ACC112 (cell line): Measurements from ENCODE around the gene DNAAF3.

Experiments
- H2AFZ ChIP-seq: fragments of 200-600 bp; sonication (generic); one replicate; pipeline ENCODE4 v1.6.0; 2017; ENCODE audit warnings: antibody characterized with exemption, low read length; ENCODE audit not compliant: unreplicated experiment
- H3K27ac ChIP-seq: fragments of 200-600 bp; sonication (generic); 2 replicates; pipeline ENCODE4 v1.5.1; 2014; ENCODE audit warnings: low read depth, mild to moderate bottlenecking, antibody characterized with exemption, low read length, moderate library complexity
- H3K27me3 ChIP-seq: fragments of 200-600 bp; sonication (generic); 2 replicates; pipeline ENCODE4 v1.6.1; 2014; ENCODE audit warnings: mild to moderate bottlenecking, antibody characterized with exemption, low read length, moderate library complexity, mixed read lengths; ENCODE audit not compliant: insufficient read depth
- H3K36me3 ChIP-seq: fragments of 200-600 bp; sonication (generic); 2 replicates; pipeline ENCODE4 v1.6.1; 2016; ENCODE audit warnings: mild to moderate bottlenecking, antibody characterized with exemption, low read length, moderate library complexity, mixed read lengths; ENCODE audit not compliant: insufficient read depth
- H3K4me1 ChIP-seq: fragments of 200-600 bp; sonication (generic); one replicate; pipeline ENCODE4 v1.6.1; 2016; ENCODE audit warnings: low read length, mixed read lengths; ENCODE audit not compliant: insufficient read depth, unreplicated experiment, control insufficient read depth
- H3K4me3 ChIP-seq: fragments of 200-600 bp; sonication (generic); 2 replicates; pipeline ENCODE4 v1.5.1; 2014; ENCODE audit warnings: mild to moderate bottlenecking, low read depth, low read length
- H3K79me2 ChIP-seq: fragments of 200-600 bp; sonication (generic); one replicate; pipeline ENCODE4 v1.6.0; 2016; ENCODE audit warnings: low read length; ENCODE audit not compliant: control insufficient read depth, unreplicated experiment, insufficient read depth

The DNAAF3 gene

GRCh38 chr19:55114566-55115145 is 51.8 kb downstream of the DNAAF3 start:
- no peaks in the 10 kb centered on the region for H3K36me3 ChIP-seq
- H2AFZ ChIP-seq: no peak overlapping the region
- H3K79me2 ChIP-seq: peaks cover 52% of the 10 kb centered on the region
- H3K4me1 ChIP-seq: peaks cover 16% of the 10 kb centered on the region
- no peak overlapping the region for H3K4me3 ChIP-seq
- no peaks in the 10 kb centered on the region for H3K27me3 ChIP-seq
- peak overlapping the region; percentile 29; the same call in 1 of the 2 replicates for H3K27ac ChIP-seq

- no peaks in the 10 kb centered on the region for H3K27me3 ChIP-seq
- H3K4me1 ChIP-seq: peaks cover 16% of the 10 kb centered on the region
- peak overlapping the region; percentile 48; the same call in 1 of the 2 replicates for H3K27ac ChIP-seq
- no peak overlapping the region for H3K4me3 ChIP-seq
- H3K36me3 ChIP-seq: no peaks in the 10 kb centered on the region
- peaks cover 52% of the 10 kb centered on the region for H3K79me2 ChIP-seq
- no peak overlapping the region for H2AFZ ChIP-seq
Measured at GRCh38 chr19:55113570-55114039, 52.8 kb downstream of the DNAAF3 start.

- H3K27ac ChIP-seq: peak overlapping the region; percentile 48; the same call in 1 of the 2 replicates
- no peaks in the 10 kb centered on the region for H3K36me3 ChIP-seq
- peaks cover 52% of the 10 kb centered on the region for H3K79me2 ChIP-seq
- H3K4me3 ChIP-seq: no peak overlapping the region
- peaks cover 16% of the 10 kb centered on the region for H3K4me1 ChIP-seq
- no peaks in the 10 kb centered on the region for H3K27me3 ChIP-seq
- H2AFZ ChIP-seq: no peak overlapping the region
Measured at GRCh38 chr19:55112777-55113569, 53.4 kb downstream of the DNAAF3 start.

- H3K4me3 ChIP-seq: no peak overlapping the region
- H3K4me1 ChIP-seq: peaks cover 16% of the 10 kb centered on the region
- H3K79me2 ChIP-seq: peaks cover 52% of the 10 kb centered on the region
- H3K27me3 ChIP-seq: no peaks in the 10 kb centered on the region
- no peaks in the 10 kb centered on the region for H3K36me3 ChIP-seq
- H2AFZ ChIP-seq: no peak overlapping the region
- H3K27ac ChIP-seq: no peak overlapping the region
Measured at GRCh38 chr19:55112246-55112776, 54.1 kb downstream of the DNAAF3 start.

- Histone ChIP-seq H3K4me3 (no peak overlapping the region), H3K79me2 (peaks cover 48% of the 10 kb centered on the region), H2AFZ (no peak overlapping the region), H3K36me3 (no peaks in the 10 kb centered on the region), H3K27me3 (no peaks in the 10 kb centered on the region), H3K27ac (no peak overlapping the region), H3K4me1 (peaks cover 16% of the 10 kb centered on the region)
Measured at GRCh38 chr19:55111238-55111831, 55.1 kb downstream of the DNAAF3 start.

GRCh38 chr19:55109527-55110291 is 56.7 kb downstream of the DNAAF3 start:
- Histone ChIP-seq H3K27me3 (no peaks in the 10 kb centered on the region), H3K79me2 (peaks cover 37% of the 10 kb centered on the region), H2AFZ (no peak overlapping the region), H3K36me3 (no peaks in the 10 kb centered on the region), H3K4me1 (peaks cover 7% of the 10 kb centered on the region), H3K4me3 (no peak overlapping the region), H3K27ac (no peak overlapping the region)
